Body of pancreas (tissue), 4 donors: ENCODE measurements around the gene ADGRF3.

ENCODE experiments used
- CTCF ChIP-seq, 7 experiments: fragments of 450-650 bp in 4 of 7; fragments of 200-600 bp in 3 of 7; sonication (generic) in 3 of 7; IDR thresholded peaks; one replicate each; pipeline ENCODE4 v1.5.1; 2016 to 2019; ENCODE audit warnings: antibody characterized with exemption in 7 of 7
- POLR2A ChIP-seq, 3 donors: fragments of 450-650 bp; IDR thresholded peaks; one replicate each; pipeline ENCODE4 v1.6.1; 2016; ENCODE audit warnings: antibody characterized with exemption in 3 of 3, mild to moderate bottlenecking in 2 of 3

DNA sequence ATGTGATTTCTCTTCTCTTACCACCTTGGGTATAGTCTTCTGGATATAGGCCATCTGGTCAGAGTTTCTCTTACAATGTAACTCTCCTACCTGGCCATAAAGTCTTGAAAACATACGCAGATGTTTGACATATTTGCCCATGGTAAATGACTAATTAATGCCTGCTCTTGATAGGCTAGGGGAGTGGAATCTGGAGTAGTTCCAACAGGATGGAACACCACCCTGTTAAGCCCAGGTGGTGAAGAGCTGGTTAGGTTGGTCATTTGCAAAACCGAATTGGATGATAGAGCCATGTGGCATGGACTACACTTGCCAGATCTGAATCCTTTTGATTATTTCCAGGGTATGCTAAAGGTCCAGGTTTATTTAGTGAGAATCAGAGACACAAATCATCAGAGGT, 65.4 kb downstream of the ADGRF3 start:
- TF ChIP-seq POLR2A (IDR thresholded peaks at IDR 0.05): no peak
- no peak for TF ChIP-seq CTCF (IDR thresholded peaks at IDR 0.05)
